Fibroblast of upper back skin (primary cell): ENCODE results near the gene GRAP2.
"Not testable (repeated sequence)": the region's sequence is repeated elsewhere in the genome, so short reads cannot be mapped to it uniquely, and the experiment has no call there.

Experiments used
- DNase-seq: peaks from one replicate; pipeline ENCODE4 v3.0.0-alpha.2; 2013

Gene GRAP2

GRCh38 chr22:39970742-39971141 lies 69.9 kb downstream of the GRAP2 start:
- no peak for DNase-seq

DNA sequence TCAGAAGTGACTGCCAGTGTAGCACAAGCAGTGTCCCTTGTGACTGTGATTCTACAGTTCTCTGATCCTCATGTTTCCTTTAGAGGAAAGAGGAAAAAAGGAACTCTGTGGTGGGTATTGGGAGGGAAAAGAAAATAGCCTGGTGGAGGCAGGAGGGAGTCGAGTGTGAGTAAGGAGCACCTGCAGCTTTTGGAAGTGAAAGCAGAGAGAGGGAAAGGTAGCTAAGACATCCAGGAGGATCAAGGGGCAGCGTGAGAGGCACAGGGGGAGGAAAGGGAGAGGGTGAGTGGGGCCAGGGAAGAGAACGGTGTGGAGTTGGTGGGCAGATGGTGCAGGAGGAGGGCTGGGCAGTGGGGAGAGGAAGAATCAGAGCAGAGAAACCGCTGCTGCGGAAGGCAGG lies 71.8 kb downstream of the GRAP2 start:
- DNase-seq: no peak

- no peak for DNase-seq
Measured at GRCh38 chr22:39973656-39974055, 72.8 kb downstream of the GRAP2 start.

DNA sequence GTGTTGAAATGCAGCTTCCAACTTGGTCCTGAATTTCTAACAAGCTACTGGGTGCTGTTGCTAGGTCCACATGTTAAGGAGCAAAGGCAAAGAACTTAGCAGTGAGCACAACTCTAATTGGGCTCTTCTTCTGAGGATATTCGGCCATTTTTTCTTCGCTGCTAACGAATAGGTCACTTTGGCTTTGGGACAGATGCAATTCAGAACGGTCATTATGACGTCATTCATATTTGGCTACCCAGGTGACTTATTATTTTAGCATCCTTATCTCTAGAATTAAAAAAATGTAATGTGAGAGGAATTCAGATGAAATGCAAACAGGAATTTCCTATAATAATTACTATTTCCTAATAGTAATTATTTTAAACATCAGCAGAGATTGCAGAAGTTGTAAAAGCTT lies 73.2 kb downstream of the GRAP2 start:
- DNase-seq: no peak

- DNase-seq: no peak
Measured at GRCh38 chr22:39979048-39979447, 78.2 kb downstream of the GRAP2 start.

DNA sequence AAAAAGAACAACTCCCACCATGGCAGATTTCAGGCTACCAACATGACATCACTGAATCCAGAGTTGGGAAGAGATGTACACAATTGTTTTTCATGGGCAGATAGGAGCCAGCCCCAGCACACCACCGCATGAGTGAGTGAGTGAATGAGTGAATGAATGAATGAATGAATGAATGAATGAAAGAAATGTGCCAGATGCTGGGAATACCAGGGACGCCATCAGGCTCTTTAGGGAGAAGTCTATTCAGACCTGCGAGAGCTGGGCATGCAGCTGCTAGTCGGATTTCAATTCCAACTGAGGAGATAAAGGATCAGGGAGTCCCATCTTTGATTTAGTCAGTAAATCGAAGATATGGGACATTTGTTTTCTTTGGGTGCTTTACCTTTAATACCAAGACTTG lies 78.6 kb downstream of the GRAP2 start:
- DNase-seq: no peak

- no peak for DNase-seq
Measured at GRCh38 chr22:39980596-39980995, 79.7 kb downstream of the GRAP2 start.

DNA sequence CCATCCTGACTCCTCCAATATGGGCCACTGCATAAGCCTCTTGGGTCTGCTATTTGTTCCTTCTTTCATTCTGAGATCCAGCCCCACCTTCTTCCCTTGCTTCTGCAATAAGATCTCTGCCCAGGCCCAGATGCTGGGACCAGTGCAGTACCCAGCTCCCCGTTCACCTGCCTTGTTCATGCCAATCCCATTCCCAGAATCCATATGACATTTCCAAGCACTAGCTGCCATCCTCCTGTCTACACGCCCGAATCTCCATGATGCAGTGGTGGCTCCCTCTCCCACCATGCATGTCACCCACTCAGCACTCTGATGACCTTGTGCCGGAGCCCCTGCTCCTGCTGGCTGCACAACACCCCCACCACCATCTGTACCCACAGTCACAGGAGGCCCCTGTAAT lies 82.5 kb downstream of the GRAP2 start:
- no peak for DNase-seq

DNA sequence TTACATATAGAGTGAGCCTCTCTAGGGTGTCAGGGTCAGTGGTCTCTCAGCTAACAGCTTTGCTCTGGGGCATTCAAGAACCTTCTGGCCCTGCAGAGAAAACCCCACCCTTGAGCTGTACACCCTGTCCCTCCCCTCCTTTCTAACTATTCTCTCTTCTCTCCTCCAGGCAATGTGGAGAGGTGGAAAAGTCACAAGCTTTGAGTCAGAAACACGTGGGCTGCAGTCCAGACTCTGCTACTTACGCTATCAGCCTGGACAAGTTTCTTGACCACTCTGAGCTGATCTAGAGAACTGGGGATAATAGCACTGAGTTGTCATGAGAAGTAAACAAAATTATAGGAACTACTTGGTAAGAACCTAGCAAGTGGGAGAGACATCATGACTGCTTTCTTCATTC lies 83.1 kb downstream of the GRAP2 start:
- no peak for DNase-seq

DNA sequence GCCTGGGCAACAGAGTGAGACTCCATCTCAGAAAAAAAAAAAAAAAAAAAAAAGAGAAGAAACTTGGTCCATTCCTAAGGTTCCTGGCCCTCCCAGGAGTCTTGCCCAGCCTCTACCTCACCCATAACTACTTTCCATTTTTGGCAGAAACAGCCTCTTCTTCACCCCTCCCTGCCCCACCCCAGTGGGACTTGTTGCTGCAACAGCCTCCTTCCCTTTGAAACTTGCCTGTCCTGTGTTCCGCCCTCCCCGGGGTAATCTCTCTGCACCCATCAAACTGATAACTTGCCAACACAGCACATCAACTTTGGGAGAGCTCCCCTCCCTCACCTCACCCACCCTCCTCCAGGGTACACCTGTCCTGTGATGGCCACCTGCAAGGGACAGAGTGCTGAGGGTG lies 83.9 kb downstream of the GRAP2 start:
- DNase-seq: no peak

DNA sequence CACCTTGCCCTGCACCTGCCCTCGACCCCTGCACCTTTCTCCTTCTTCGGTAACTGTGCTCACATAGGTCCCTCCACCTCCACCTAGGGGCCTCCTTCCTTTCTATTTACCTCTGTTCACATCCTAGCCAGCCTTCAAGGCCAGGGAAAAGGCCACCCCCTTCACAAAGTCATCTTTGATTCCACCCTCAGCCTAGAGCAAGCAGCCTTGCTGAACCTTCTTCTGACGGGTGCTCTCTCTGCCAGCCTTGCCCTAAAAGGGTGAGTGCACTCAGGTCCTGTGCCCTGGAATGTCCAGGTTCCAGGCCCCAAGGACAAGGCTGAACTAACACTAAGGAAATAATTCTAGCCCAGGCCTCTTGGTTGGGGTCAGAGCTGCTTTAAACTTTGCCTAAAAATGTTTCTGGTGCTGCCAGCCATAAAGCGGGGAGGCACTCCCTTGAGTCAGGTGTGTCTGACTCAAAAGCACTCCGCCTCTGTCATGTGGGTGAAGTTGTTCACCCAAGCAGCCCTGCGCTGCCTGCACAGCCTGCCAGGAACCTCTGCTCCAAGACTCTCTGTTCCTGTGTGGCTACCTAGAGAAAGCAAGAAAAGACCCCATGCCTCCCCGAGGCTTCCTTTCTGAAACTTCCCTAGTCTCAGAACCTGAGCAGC lies 84.6 kb downstream of the GRAP2 start:
- DNase-seq: no peak

- DNase-seq: no peak
Measured at GRCh38 chr22:39988386-39989114, 87.7 kb downstream of the GRAP2 start.

DNA sequence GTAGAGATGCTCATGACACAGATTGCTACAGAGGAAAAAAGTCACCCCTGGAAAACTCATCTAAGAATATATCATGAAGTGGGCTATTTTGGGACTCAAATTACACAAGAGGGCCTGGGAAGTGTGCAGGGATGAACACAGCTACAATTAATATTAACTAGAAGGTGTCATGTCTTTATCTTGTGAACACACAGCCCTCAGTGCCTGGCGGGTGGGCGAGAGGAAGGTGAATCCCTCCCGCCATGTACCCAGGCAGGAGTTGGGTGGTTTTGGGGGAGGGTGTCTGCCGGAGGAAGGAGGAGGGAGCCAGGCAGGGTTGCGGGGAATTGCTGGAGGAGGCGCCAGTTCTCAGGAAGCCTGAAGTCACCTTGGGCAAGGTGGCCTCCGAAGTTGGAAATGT lies 88.7 kb downstream of the GRAP2 start:
- DNase-seq: no peak

GRCh38 chr22:39990686-39991085 lies 89.8 kb downstream of the GRAP2 start:
- DNase-seq: no peak

GRCh38 chr22:39991159-39991860 lies 90.4 kb downstream of the GRAP2 start:
- DNase-seq: no peak

- DNase-seq: no peak
Measured at GRCh38 chr22:39992088-39992826, 91.4 kb downstream of the GRAP2 start.

DNA sequence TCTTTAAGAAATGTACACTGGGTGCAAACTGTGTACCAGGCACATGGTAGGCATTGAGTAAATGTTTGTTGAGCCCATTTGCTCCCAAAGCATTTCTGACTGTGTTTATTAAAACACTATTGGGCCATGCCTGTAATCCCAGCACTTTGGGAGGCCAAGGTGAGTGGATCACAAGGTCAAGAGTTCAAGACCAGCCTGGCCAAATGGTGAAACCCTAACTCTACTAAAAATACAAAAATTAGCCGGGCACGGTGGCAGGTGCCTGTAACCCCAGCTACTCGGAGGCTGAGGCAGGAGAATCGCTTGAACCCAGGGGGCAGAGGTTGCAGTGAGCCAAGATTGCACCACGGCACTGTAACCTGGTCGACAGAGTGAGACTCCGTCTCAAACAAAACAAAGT lies 92.0 kb downstream of the GRAP2 start:
- not testable (repeated sequence) for DNase-seq

DNA sequence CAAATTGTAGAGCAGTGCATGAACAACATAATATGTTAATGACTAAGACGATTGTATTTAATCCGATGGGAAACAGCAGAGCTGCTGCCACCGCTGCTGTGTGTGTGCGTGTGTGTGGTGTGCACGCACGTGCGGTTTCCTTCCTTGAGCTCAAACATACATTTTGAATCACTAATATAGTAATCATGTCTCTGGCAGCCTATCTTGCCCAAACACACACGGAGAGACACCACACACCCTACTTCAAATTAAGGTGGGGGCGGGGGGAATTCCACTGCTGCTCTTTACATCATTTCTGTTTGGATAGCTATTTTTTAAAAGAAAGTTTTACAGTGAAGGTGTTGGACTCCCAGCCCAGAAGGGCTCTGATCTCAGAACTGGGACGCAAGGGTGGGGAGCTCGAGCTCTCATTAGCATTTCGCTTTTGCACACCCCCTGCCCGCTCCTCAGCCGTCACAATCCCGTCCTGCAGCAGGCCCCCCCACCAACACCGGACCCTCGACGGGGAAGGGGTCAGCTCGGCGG lies 93.2 kb downstream of the GRAP2 start:
- peak; percentile 69 for DNase-seq

- DNase-seq: no peak
Measured at GRCh38 chr22:39994566-39995392, 93.9 kb downstream of the GRAP2 start, which contains the start of gene FAM83F. FAM83F (plus strand) TSS chr22:39994954; CDS start chr22:39995043, 89 bp downstream.

GRCh38 chr22:39995393-39996252 lies 94.7 kb downstream of the GRAP2 start:
- DNase-seq: no peak

DNA sequence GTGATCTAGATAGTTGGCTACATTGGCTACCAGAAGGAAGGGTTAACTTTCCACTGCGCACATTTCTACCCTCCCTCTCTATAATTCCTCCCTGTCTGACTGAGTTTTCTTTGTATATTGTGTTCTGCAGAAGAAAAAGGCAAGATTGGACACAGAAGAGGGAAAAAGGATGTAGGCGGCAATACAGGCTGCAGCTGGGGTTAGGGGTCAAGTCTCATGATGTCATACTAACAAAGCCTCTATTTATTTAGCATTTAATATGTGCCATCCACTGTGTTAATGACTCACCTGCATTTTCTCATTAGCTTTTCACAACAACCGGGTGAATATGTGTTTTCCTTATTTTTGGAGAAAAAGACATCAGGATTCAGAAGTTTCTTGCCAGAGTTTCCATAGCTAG lies 95.8 kb downstream of the GRAP2 start:
- no peak for DNase-seq
